Activated naive CD8-positive, alpha-beta T cell (primary cell): ENCODE results near the gene RNF208.

ENCODE experiments used
- H3K27ac Mint-ChIP-seq: one replicate; pipeline ENCODE4 v1.8.0; 2021; ENCODE audit warnings: mixed read lengths
- H3K27me3 Mint-ChIP-seq: one replicate; pipeline ENCODE4 v1.8.0; 2021; ENCODE audit warnings: mixed read lengths
- H3K36me3 Mint-ChIP-seq: one replicate; pipeline ENCODE4 v1.8.0; 2021; ENCODE audit warnings: mixed read lengths
- H3K4me1 Mint-ChIP-seq: one replicate; pipeline ENCODE4 v1.8.0; 2021; ENCODE audit warnings: low read depth, mixed read lengths
- H3K4me3 Mint-ChIP-seq: one replicate; pipeline ENCODE4 v1.8.0; 2021; ENCODE audit warnings: mild to moderate bottlenecking, mixed read lengths
- H3K9me3 Mint-ChIP-seq: one replicate; pipeline ENCODE4 v1.8.0; 2021; ENCODE audit warnings: low read depth, mixed read lengths

RNF208 gene

DNA sequence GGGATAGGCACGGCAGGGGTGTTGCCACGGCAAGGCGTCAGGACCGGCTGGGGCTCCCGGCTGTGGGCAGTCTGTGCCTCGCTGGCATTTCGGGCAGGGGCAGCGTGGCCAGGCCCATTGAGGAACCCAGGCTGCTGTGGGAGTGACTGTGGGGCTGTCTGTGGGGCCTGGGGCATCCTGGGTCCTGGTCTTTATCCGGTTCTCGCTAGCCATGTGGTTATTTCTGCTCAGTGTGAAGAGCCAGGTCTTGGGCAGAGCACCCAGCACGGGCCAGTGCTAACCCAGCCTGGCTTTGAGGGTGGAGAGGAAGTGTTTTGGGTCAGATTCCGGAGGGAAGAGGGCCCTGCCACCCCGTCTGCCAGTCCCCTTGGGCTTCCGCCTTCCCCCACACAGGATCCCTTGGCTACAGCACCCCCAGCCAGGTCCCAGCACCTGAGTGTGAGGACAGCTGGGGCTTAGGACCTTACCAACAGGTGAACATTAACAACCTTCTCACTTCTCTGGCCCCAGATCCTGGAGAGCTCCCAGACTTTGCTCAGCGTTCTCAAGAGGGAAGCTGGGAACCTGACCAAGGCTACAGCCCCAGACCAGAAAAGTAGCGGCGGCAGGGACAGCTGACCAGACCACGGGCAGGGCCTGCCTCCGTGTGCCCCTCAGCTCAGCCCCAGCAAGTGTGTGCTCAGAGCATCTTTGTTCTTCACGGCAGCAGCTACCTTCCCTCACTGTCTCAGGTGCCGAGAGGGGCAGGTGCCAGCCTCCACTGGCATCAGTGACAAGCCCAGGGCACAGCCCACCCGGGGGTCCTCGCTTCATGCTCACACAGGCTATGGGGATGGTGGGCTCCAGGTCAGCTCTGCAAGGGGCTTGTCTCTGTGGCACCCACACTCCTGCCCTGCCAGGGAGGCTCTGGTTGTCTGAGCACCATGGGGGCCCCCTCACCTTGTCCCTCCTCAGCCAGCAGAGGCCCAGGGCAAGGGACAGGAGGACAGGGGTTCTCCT, 32.4 kb downstream of the RNF208 start:
- H3K27me3 Mint-ChIP-seq, result no peaks in the 10 kb centered on the region
- H3K4me1 Mint-ChIP-seq, result peaks cover 22% of the 10 kb centered on the region
- peak overlapping the region; percentile 92 for H3K27ac Mint-ChIP-seq
- no peaks in the 10 kb centered on the region for H3K9me3 Mint-ChIP-seq
- H3K4me3 Mint-ChIP-seq, result peak overlapping the region; percentile 96
- H3K36me3 Mint-ChIP-seq, result no peaks in the 10 kb centered on the region

DNA sequence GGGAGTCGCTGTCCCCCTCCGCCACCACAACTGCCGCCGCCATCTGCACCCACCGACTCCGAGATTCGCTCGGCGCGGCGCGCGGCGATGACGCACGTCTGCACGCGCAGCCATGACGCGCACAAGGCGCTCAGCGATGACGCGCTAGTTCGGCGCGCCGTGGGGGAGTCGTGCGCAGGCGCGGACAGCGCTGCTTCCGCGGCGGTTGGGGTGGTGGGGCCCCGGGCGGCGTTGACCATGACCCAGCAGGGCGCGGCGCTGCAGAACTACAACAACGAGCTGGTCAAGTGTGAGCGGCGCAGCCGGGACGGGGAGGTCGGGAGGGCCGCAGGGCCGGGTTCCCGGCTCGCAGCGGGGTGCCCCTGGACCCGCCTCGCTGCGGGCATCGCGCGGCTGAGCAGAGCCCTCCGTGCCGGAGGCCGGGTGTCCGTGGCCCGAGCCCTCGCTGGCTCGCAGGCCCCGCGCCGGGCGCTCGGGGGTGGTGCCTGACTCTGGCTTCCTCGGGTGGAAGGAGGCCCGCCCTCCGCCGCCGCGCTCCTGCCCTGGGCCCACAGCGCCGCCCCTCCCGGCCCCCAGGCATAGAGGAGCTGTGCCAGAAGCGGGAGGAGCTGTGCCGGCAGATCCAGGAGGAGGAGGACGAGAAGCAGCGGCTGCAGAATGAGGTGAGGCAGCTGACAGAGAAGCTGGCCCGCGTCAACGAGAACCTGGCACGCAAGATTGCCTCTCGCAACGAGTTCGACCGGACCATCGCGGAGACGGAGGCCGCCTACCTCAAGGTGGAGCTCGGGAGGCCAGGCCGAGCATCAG, 33.3 kb downstream of the RNF208 start, which contains the start of the genes ANAPC2 and SSNA1:
ANAPC2 (minus strand) TSS at position 71 of the 807 bp plus-strand sequence; CDS start at position 43, 28 bp downstream.
SSNA1 (plus strand) TSS at position 187 of the 807 bp plus-strand sequence; CDS start at position 238, 51 bp downstream.
- Mint-ChIP-seq H3K27me3 (no peaks in the 10 kb centered on the region), H3K9me3 (no peaks in the 10 kb centered on the region), H3K27ac (peak within 1 kb of the TSS; percentile 92), H3K36me3 (no peaks in the 10 kb centered on the region), H3K4me1 (peaks cover 22% of the 10 kb centered on the region), H3K4me3 (peak within 1 kb of the TSS; percentile 96)

DNA sequence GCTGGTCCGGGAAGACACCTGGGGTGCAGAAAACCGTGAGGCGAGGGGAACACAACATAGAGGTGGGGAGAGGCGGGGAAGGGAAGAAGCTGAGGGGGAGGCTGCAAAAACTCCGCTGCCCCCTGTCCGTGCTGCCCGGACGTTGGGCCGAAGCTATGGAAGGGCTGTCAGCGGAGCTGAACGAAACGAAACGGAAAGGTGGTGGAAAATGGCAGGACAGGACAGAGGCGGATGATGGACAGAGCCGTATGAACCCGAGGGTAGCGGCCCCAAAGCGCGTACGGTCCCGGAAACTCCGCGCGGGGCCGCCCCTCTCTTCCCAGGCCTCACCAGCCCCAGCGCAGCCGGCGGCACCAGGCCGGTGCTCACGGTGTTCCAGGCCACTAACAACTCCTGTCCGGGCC, 34.0 kb downstream of the RNF208 start:
- Mint-ChIP-seq H3K27ac (peak overlapping the region; percentile 76), H3K4me3 (peak overlapping the region; percentile 90), H3K27me3 (no peaks in the 10 kb centered on the region), H3K9me3 (no peaks in the 10 kb centered on the region), H3K36me3 (no peaks in the 10 kb centered on the region), H3K4me1 (peaks cover 22% of the 10 kb centered on the region)

DNA sequence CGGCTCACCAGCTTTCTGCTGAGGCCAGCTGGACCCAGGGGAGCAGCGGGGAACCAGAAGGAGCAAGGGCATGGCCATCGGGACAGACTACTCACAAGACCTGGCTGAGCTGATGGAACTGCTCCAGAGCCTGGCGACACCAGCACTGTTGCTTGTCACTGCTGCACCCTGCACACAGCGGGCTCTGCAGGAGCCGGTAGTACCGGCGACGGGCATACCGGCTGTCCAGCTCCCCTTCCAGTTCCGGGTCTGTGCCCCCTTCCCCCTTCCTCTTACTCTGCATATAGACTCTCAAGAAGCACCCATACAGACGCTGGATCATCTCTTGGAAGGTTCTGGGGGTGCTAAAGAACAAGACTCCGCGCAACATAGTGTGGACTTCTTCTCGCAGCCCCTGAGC, 34.7 kb downstream of the RNF208 start:
- H3K27ac Mint-ChIP-seq, result peak overlapping the region; percentile 83
- H3K4me3 Mint-ChIP-seq, result peak overlapping the region; percentile 90
- no peaks in the 10 kb centered on the region for H3K9me3 Mint-ChIP-seq
- no peaks in the 10 kb centered on the region for H3K27me3 Mint-ChIP-seq
- peaks cover 22% of the 10 kb centered on the region for H3K4me1 Mint-ChIP-seq
- H3K36me3 Mint-ChIP-seq, result no peaks in the 10 kb centered on the region

DNA sequence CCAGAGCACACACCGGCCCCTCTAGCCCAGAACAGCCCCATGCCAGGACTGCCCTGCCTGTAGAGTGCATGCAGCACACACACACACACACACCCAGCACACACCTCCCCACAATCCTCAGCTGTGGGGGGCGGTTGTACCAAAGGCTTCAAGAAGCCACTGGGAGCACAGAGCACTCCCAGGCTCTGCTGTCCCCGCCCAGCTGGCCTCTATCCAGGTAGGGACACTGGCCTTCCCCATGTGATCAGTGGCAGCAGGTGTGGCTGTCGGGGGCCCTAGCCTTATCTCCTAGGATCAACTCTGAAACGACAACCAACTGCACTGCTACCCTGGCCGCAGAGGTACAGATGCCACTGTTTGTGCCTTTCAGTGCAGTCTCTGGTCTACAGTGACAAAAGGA, 35.7 kb downstream of the RNF208 start:
- Mint-ChIP-seq H3K36me3 (no peaks in the 10 kb centered on the region), H3K4me3 (peak overlapping the region; percentile 90), H3K27me3 (no peaks in the 10 kb centered on the region), H3K9me3 (no peaks in the 10 kb centered on the region), H3K27ac (no peak overlapping the region), H3K4me1 (peaks cover 22% of the 10 kb centered on the region)

DNA sequence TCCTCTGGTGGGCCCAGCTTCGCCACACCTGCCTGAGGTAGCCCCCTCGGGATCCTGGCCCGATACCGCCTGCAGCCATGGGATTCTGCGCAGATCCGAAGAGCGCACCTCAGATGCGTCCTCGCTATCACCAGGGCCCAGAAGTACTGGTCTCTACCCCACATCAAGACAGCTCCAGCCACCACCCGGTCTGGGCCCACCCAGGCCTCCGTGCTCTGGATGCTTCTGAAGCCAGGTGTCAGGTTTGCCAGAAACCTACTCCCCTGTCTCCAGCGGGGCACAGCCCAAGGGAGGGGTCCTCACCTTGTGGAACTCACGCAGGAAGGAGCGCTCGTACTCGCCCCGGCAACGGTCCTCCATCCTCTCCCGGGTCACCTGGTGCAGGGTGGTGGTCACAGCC, 36.1 kb downstream of the RNF208 start:
- H3K27ac Mint-ChIP-seq, result no peak overlapping the region
- H3K4me1 Mint-ChIP-seq, result peaks cover 22% of the 10 kb centered on the region
- H3K27me3 Mint-ChIP-seq, result no peaks in the 10 kb centered on the region
- H3K9me3 Mint-ChIP-seq, result no peaks in the 10 kb centered on the region
- H3K36me3 Mint-ChIP-seq, result no peaks in the 10 kb centered on the region
- no peak overlapping the region for H3K4me3 Mint-ChIP-seq

DNA sequence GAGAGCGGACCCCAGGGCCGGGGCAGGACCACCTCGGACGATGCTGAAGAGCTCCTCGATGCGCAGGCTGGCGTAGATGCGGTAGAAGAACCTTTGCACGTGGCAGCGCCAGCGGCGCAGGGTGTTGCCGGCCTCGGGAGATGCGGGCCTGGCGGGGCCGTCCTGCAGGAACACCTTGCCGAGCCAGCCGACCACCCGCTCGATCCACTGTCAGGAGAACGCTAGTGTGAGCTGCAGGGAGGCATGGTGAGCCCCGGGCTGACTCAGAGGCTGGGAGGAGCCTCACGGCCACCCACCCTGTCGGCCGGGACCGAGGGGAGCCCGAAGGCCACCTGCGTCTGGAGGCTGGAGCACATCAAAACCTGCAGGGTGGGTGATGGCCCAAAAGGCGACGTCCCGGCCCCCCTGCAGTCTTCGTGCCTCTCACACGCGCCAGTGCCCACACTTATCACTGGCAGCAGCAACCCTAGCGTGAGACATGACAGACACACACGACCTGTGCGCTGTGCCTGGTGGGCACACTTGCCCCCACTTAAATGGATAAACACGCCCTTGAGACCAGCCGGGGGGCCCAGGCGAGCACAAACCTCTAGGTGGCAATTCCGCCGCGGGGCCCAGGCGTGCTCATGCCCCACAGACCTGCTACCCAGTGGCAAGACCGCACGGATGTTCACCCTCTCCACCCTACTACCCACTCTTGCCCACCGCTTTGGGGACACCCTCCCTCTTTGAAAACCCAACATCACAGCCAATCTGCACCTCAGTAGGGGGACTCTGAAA, 37.0 kb downstream of the RNF208 start:
- peak overlapping the region; percentile 13 for H3K4me3 Mint-ChIP-seq
- no peaks in the 10 kb centered on the region for H3K9me3 Mint-ChIP-seq
- H3K27me3 Mint-ChIP-seq, result no peaks in the 10 kb centered on the region
- no peak overlapping the region for H3K27ac Mint-ChIP-seq
- peaks cover 18% of the 10 kb centered on the region for H3K4me1 Mint-ChIP-seq
- no peaks in the 10 kb centered on the region for H3K36me3 Mint-ChIP-seq

DNA sequence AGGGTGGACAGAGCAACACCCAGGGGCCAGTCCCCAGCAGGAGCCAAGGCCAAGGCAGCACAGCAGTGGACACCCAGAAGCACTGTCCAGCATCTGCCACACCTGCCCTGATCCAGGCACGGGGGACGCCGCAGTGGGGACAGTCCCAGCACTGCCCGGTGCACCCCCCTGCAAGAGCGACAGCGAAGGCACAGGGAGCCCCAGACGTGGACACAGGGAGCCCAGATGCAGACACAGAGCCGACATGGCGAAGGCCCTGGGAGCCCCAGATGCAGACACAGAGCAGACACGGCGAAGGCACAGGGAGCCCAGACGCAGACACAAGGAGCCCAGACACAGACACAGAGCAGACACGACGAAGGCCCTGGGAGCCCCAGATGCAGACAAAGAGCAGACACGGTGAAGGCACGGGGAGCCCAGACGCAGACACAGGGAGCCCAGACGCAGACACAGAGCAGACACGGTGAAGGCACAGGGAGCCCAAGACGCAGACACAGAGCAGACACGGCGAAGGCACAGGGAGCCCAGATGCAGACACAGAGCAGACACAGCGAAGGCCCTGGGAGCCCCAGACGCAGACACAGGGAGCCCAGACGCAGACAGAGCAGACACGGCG, 38.0 kb downstream of the RNF208 start:
- Mint-ChIP-seq H3K27me3 (no peaks in the 10 kb centered on the region), H3K4me1 (peaks cover 16% of the 10 kb centered on the region), H3K4me3 (no peak overlapping the region), H3K27ac (no peak overlapping the region), H3K36me3 (no peaks in the 10 kb centered on the region), H3K9me3 (no peaks in the 10 kb centered on the region)

DNA sequence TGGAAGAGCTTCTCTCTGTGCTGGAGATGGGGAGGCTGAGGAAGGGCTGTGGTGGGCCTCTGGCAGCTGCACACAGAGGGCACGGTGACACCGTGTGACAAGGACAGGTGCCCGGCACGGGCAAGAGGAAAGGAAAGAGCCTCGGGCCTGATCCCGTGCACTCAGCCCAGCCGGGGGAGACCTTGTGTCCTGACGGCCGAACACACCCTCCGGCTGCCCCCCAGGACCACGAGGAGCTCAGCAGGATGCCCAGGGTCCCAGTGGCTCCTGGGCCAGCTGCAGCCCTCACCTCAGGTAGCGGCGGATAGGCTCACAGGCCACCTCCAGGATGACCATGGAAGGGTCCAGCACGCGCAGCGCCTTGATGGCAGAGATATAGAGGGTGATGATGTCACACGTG, 39.2 kb downstream of the RNF208 start:
- Mint-ChIP-seq H3K27ac (no peak overlapping the region), H3K27me3 (no peaks in the 10 kb centered on the region), H3K9me3 (no peaks in the 10 kb centered on the region), H3K36me3 (no peaks in the 10 kb centered on the region), H3K4me1 (peaks cover 11% of the 10 kb centered on the region), H3K4me3 (no peak overlapping the region)

DNA sequence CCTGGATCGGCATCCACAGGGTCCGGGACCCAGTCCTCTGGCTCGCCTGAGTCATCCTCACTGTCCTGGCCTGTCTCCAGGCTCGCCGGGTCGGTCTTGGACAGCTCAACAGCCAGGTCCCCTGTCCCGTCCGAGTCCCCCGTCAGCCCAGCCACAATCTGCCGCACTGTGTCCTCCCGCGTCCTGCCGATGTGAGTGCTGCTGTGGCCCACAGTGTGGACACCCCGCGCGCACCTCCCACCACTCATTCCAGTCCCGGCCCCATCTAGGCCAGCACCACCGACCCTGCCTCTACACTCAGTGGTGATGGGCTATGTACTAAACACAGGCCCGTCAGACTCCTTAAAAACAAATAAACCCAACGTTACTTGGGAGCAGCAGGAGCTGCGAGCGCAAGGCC, 40.4 kb downstream of the RNF208 start:
- Mint-ChIP-seq H3K4me3 (no peak overlapping the region), H3K9me3 (no peaks in the 10 kb centered on the region), H3K27ac (no peak overlapping the region), H3K36me3 (no peaks in the 10 kb centered on the region), H3K27me3 (no peaks in the 10 kb centered on the region), H3K4me1 (peaks cover 2% of the 10 kb centered on the region)

DNA sequence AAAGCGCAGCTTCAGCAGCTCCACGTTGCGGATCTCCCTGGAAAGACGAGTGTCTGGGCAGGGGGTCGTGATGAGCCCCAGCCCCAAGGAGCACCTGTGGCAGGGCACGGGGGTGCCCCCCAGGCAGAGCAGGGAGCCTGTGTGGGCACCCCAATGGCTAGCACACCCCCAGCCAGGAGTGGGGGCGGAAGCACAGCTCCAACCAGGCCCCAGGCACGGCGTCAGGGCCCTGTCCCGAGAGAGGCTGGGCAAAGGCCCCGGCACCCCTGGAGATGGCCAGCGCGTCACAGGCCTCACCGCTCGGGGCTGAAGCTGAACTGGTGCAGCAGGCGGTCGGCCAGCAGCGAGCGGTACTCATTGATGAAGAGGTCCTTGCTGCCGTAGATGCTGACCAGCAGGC, 41.5 kb downstream of the RNF208 start:
- no peaks in the 10 kb centered on the region for H3K27me3 Mint-ChIP-seq

DNA sequence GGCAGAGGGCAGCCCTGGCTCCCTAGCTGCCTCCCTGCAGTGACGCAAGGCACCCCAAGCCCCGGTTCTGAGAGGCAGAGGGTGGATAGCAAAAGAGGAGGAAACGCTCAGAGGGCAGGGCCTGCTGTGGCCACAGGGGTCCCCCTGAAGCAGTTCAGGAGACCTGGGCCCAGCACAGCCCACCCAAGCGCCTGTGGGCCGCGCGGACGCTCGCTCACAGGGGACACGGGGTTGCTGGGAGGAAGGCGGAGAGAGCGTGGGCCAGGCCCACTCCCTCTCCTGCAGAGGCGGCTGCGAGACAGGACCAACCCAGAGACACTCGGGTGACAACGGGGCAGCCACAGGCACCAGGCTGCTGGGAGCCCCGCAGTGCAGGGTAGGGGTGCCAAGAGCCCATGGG, 42.3 kb downstream of the RNF208 start:
- no peak overlapping the region for H3K27ac Mint-ChIP-seq
- H3K27me3 Mint-ChIP-seq, result no peaks in the 10 kb centered on the region
- H3K4me1 Mint-ChIP-seq, result no peaks in the 10 kb centered on the region
- no peak overlapping the region for H3K4me3 Mint-ChIP-seq
- H3K9me3 Mint-ChIP-seq, result no peaks in the 10 kb centered on the region
- H3K36me3 Mint-ChIP-seq, result no peaks in the 10 kb centered on the region

More for the DNA sequence above, 41.5 kb downstream of the RNF208 start:
- H3K4me1 Mint-ChIP-seq, result no peaks in the 10 kb centered on the region
- H3K4me3 Mint-ChIP-seq, result no peak overlapping the region
- H3K36me3 Mint-ChIP-seq, result no peaks in the 10 kb centered on the region
- H3K27ac Mint-ChIP-seq, result no peak overlapping the region
- H3K9me3 Mint-ChIP-seq, result no peaks in the 10 kb centered on the region

DNA sequence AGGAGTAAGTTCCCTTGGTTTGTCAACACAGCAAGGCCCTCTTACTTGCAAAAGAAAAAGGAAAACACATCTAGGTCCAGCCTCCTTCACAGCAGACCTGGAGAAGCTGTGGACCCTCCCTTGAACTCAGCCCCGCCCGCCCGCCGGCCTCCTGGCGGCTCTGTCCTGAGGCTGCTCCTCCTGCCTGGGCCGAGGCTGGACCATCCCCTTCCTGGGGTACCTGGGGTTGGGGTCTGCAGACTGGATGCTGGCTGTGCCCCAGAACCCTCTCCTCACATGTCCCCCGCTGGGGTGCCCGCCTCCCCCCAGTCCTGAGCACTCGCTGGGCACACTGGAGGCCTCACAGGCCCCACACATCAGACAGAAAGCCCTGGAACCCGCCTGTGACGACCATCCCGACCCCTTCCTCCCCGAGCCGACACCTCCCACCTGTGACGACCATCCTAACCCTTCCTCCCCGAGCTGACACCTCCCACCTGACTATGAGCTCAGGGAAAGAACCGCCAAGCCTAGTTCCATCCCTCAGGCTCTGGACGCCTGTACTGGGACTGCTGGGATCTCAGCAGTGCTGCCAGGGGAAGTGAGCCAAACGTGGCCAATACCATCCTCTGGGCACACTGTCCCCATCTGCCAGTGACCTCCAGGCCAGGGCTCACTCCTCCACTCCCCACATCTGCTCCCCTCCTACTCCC, 43.0 kb downstream of the RNF208 start:
- H3K9me3 Mint-ChIP-seq, result no peaks in the 10 kb centered on the region
- H3K27me3 Mint-ChIP-seq, result no peaks in the 10 kb centered on the region
- H3K4me1 Mint-ChIP-seq, result no peaks in the 10 kb centered on the region
- H3K36me3 Mint-ChIP-seq, result no peaks in the 10 kb centered on the region
- H3K27ac Mint-ChIP-seq, result no peak overlapping the region
- H3K4me3 Mint-ChIP-seq, result no peak overlapping the region
